Measurements from ENCODE around the gene TBC1D28.
"Not testable (repeated sequence)": the region's sequence is repeated elsewhere in the genome, so short reads cannot be mapped to it uniquely, and the experiment has no call there.

TBC1D28 gene

DNA sequence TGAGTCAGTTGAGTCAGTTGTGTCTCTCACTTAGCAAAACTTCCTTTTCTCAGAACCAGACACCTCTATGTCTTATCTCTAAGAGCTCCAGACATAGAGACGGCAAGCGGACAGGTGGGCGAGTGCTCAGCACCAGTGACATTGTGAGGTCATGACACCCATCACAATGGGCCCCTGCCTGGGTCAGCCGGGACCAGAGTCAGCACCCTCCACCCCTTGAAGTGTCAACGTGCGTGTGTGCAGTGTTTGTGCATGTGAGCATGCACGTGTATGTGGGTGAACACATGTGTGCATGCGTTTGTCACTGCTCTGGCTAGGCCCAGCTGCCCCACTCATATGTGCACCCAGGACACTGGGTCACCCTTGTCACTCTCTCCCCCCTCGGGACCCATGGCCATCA lies at the start of gene TBC1D28:
Gene TBC1D28, minus strand, starts transcription at position 101 of the 400 bp plus-strand sequence. CDS start 3,039 bp downstream, outside the sequence.
- H3K4me3 Mint-ChIP-seq; H3K27me3 Mint-ChIP-seq; H3K4me1 Mint-ChIP-seq; H3K36me3 Mint-ChIP-seq (ENCODE audit: low read depth); H3K27ac Mint-ChIP-seq; DNase-seq; H3K9me3 Mint-ChIP-seq; ATAC-seq: not testable (repeated sequence)

DNA sequence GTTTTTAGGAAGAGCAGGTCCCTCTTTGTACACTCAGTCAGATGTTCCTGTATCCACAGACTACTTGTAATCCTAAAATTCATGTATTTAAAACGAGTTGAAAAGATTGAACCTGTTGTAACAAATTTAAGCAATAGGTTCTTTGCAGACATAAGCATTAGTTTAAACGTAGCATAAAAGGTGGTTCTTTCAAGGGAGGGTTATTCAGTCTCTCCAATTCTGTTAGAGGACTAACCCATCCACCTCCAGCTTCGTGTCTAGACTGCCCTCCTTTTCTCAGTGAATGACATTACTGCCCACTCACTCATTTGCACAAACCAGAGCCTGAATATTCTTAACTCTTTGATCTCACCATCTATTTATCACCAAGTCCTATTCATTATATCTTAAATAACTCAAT lies 38.5 kb upstream of the TBC1D28 start:
- H3K9me3 Mint-ChIP-seq, H3K27me3 Mint-ChIP-seq, H3K27ac Mint-ChIP-seq, H3K4me1 Mint-ChIP-seq, DNase-seq: not testable (repeated sequence)
- ATAC-seq: peak; percentile 37
- Mint-ChIP-seq H3K4me3 (peak overlapping the region; percentile 67), H3K36me3 (ENCODE audit: low read depth) (peaks cover 15% of the 10 kb centered on the region)

DNA sequence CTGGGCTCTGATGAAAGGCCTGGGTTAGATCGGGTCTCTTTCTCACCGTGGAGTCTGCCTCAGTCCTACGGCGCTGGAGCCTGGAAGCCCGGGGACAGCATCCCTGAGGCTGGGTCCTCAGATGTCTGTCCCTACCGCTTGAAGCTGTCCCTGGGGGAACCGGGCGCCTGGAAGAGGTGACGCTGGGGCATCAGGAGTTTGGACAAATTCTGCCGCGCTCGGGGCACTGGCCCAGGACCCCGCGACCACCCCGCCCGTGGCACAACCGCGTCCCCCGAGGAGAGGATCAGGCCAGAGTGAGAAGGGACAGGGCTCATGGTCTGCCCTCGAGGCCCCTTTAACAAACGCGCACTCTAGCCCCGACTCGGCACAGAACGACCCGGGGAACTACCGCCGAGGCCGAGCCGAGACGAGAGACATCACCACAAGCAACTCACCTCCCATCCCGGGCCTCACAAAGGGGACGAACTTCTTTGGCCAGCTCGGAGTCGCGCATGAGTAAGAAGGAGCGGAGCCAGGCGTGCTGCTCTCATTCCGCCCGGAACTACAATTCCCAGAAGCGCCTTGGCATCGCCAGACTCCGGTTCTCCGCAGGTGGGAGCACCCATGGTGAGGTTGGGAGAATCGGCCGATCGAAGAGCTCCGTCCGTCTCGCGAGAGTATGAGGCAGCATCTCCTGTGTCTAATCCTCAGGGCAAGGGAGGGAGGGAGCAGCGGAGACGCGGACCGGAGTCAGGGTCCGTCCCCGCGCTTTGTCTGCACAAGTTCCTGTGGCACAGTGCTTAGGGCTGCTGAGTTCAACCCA lies 37.8 kb upstream of the TBC1D28 start, which contains the start of gene FOXO3B:
Gene FOXO3B, minus strand, starts transcription at position 548 of the 805 bp plus-strand sequence. CDS start 663 bp downstream, outside the sequence.
- ATAC-seq (peak; percentile 77), DNase-seq (peak; percentile 62)
- Mint-ChIP-seq H3K4me1 (peaks cover 12% of the 10 kb centered on the region), H3K4me3 (peak within 1 kb of the TSS; percentile 67), H3K36me3 (ENCODE audit: low read depth) (peaks cover 18% of the 10 kb centered on the region)
- not testable (repeated sequence) for H3K27ac Mint-ChIP-seq, H3K9me3 Mint-ChIP-seq, H3K27me3 Mint-ChIP-seq

DNA sequence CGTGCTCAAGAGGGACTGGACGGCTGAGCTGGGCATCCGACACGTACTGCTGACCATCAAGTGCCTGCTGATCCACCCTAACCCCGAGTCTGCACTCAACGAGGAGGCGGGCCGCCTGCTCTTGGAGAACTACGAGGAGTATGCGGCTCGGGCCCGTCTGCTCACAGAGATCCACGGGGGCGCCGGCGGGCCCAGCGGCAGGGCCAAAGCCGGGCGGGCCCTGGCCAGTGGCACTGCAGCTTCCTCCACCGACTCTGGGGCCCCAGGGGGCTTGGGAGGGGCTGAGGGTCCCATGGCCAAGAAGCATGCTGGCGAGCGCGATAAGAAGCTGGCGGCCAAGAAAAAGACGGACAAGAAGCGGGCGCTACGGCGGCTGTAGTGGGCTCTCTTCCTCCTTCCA lies 33.2 kb upstream of the TBC1D28 start:
- H3K4me3 Mint-ChIP-seq, H3K4me1 Mint-ChIP-seq, ATAC-seq, H3K27ac Mint-ChIP-seq, DNase-seq, H3K27me3 Mint-ChIP-seq: not testable (repeated sequence)
- Mint-ChIP-seq H3K9me3 (peaks cover 14% of the 10 kb centered on the region), H3K36me3 (ENCODE audit: low read depth) (peaks cover 40% of the 10 kb centered on the region)

DNA sequence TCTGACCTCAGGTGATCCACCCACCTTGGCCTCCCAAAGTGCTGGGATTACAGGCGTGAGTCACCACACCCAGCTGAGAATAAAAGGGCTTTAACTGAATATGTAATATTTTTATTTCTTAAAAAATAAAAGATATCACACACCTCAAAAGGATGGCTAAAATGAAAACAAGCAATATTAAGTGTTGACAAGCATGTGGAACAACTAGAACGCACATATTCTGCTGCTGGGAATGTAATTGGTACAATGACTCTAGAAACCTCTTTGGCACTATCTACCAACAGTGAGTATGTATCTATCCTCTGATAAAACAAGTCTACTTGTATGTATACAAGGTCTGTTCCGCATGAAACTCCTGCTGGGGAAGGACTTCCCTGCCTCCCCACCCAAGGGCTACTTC lies 32.7 kb upstream of the TBC1D28 start:
- not testable (repeated sequence) for DNase-seq, H3K4me1 Mint-ChIP-seq, H3K27me3 Mint-ChIP-seq, H3K4me3 Mint-ChIP-seq, H3K27ac Mint-ChIP-seq, ATAC-seq
- Mint-ChIP-seq H3K36me3 (ENCODE audit: low read depth) (peaks cover 41% of the 10 kb centered on the region), H3K9me3 (peaks cover 14% of the 10 kb centered on the region)

DNA sequence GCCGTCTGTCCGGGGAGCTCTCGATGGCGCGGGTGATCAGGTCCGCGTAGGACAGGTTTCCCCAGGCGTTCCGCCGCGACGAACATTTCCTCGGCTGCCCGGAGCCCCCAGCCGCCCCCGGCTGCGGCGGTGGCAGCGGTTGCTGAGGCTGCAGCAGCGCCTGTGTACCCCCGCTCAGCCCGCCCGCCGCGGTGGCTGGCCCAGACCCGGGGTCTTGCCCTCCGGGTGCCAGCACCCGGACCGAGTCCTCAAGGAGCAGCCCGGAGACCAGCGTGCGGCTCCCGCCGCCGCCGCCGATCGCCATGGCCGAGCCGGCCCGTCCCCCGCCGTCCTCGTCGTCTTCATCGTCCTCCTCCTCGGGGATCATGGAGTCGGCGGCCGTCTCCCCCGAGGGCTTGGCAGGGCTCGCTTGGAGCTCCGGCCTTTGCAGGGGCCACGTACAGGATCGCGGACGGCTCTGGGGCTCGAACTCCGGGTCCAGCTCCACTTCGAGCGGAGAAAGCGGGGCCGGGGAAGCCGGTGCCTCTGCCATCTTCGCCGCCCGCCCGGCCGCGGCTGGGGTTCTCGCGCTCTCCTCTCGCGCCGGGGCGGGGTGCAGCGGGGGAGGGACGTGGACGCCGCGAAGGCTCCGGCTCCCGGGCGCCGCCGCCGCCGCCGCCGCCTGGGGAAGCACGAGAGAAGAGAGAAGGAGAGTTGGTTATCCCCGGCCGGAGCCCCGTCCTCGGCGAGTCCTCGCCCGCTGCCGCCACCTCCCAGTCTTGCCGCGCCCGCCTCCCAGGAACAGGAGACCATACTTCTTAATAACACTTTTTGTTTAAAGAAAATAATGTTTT lies 28.4 kb upstream of the TBC1D28 start:
- peaks cover 55% of the 10 kb centered on the region for H3K36me3 Mint-ChIP-seq (ENCODE audit: low read depth)
- H3K4me3 Mint-ChIP-seq, H3K27me3 Mint-ChIP-seq, DNase-seq, ATAC-seq, H3K27ac Mint-ChIP-seq, H3K4me1 Mint-ChIP-seq: not testable (repeated sequence)
- H3K9me3 Mint-ChIP-seq: peaks cover 19% of the 10 kb centered on the region

DNA sequence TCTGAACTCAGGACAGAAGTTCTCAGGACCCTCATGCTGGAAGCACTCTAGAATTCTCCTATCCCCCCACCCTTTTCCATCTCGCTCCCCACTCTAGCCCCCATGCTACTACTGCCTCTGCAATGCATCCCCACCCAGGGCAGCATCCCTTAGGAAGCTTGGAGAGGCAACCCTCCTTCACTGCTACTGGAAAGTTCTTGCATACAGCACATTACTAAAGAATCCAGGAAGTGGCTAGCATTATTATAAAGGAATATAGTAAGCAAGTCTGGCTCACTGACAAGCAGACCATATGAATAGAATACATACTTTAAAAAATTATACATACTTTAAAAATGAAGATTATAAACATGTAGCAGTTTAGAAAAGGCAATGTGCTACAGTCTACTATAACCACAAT lies 24.4 kb upstream of the TBC1D28 start:
- not testable (repeated sequence) for ATAC-seq, H3K27ac Mint-ChIP-seq, DNase-seq, H3K4me3 Mint-ChIP-seq, H3K27me3 Mint-ChIP-seq, H3K4me1 Mint-ChIP-seq
- H3K9me3 Mint-ChIP-seq: peaks cover 16% of the 10 kb centered on the region
- H3K36me3 Mint-ChIP-seq (ENCODE audit: low read depth): peaks cover 38% of the 10 kb centered on the region

DNA sequence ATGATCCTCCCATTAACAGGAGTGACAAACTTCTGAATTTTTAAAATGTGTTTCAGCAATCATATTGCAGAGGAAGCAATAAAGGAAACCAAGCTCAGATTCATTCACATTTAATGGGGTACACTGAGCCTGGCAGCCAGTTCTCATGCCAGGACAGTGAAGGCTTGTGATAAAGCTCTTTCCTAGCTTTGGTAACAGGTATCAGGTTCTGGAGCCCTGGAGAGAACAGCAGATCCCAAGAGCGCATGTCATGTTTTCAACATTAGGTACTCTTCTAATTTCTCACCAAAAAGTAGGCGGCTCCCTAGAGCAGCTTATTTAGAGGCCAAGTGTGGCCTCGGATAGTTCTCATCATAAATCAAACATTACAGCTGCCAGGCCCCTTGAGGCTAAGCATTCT lies 23.3 kb upstream of the TBC1D28 start:
- H3K9me3 Mint-ChIP-seq: peaks cover 26% of the 10 kb centered on the region
- H3K36me3 Mint-ChIP-seq (ENCODE audit: low read depth): peaks cover 39% of the 10 kb centered on the region
- DNase-seq, ATAC-seq, H3K4me3 Mint-ChIP-seq, H3K27ac Mint-ChIP-seq, H3K27me3 Mint-ChIP-seq, H3K4me1 Mint-ChIP-seq: not testable (repeated sequence)

DNA sequence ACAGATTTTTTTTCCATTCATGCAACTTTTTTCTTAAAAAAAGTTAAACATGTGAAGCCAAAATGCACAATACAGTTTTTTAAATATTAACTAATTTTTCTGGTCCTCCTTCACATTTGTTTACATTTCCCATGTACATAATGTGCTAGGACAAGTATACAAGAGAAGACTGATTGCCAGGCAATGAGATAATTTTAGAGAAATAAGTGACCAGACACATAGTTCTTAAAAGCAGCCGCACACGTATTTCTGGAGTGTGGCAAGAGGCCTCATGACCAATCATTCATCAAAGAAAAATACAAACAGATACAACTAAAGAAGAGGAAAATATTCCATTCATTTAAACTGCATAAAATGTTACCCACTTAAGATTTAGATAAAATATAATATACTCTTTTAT lies 22.1 kb upstream of the TBC1D28 start:
- H3K4me1 Mint-ChIP-seq, DNase-seq: not testable (repeated sequence)

DNA sequence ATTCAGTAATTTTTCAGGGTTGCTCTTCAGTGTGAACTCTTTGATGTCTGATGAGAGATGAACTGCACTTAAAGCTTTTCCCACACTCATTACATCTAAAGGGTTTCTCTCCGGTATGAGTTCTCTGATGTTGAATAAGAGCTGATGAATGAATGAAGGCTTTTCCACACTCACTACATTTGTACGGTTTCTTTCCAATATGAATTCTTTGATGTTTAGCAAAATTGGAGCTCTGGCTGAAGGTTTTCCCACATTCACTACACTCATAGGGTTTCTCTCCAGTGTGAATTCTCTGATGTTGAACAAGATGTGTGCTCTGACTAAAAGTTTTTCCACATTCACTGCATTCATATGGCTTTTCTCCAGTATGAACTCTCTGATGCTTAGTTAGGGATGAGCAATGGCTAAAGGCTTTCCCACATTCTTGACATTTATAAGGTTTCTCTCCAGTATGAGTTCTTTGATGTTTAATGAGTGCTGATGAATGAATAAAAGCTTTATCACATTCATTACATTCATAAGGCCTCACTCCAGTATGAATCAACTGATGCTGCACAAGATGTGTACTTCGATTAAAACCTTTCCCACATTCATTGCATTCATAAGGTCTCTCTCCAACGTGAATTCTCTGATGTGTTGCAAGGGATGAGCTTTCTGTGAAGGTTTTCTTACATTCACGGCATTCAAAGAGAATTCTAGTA lies 17.9 kb upstream of the TBC1D28 start:
- not testable (repeated sequence) for DNase-seq, H3K4me3 Mint-ChIP-seq, H3K27ac Mint-ChIP-seq, H3K27me3 Mint-ChIP-seq, H3K4me1 Mint-ChIP-seq, ATAC-seq
- H3K36me3 Mint-ChIP-seq (ENCODE audit: low read depth): peaks cover 15% of the 10 kb centered on the region
- peaks cover 29% of the 10 kb centered on the region for H3K9me3 Mint-ChIP-seq

More for the DNA sequence above, 22.1 kb upstream of the TBC1D28 start:
- H3K36me3 Mint-ChIP-seq (ENCODE audit: low read depth): peaks cover 38% of the 10 kb centered on the region
- H3K9me3 Mint-ChIP-seq: peaks cover 33% of the 10 kb centered on the region
- ATAC-seq, H3K27ac Mint-ChIP-seq, H3K27me3 Mint-ChIP-seq, H3K4me3 Mint-ChIP-seq: not testable (repeated sequence)

DNA sequence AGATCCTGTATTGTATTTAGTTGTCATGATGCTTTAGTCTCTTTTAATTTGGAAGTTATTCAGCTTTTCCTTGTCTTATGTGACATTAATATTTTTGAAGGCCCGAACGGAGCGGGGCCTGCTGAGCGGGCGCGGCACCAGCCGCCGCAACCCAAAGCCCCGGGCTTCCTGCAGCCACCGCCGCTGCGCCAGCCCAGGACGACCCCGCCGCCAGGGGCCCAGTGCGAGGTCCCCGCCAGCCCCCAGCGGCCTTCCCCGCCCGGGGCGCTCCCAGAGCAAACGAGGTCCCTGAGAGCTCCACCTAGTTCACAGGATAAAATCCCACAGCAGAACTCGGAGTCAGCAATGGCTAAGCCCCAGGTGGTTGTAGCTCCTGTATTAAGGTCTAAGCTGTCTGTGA lies 5.9 kb upstream of the TBC1D28 start:
- not testable (repeated sequence) for ATAC-seq, H3K27me3 Mint-ChIP-seq, H3K4me1 Mint-ChIP-seq

DNA sequence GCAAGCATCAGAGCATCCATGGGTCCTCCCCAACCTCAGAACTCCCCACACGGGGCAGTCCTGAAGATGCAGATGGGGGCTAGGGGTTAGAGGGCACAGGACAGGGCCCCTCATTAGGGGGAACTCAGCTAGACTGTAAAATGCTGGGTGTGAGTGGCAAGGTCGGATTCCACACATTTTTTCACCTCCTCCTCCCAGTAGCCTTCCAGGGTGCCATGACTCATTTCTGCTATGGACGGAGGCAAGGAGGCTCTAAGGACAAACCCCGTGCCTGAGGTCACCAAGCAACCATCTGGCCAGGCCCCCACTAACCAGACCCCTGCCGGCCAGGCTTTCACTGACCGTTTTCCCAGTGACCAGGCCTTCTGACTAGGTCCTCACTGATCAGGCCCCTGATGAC lies 1.1 kb downstream of the TBC1D28 start:
- not testable (repeated sequence) for H3K4me3 Mint-ChIP-seq; DNase-seq; ATAC-seq; H3K4me1 Mint-ChIP-seq; H3K36me3 Mint-ChIP-seq (ENCODE audit: low read depth); H3K9me3 Mint-ChIP-seq; H3K27me3 Mint-ChIP-seq; H3K27ac Mint-ChIP-seq

More for the DNA sequence above, 5.9 kb upstream of the TBC1D28 start:
- H3K27ac Mint-ChIP-seq; H3K4me3 Mint-ChIP-seq; H3K9me3 Mint-ChIP-seq; DNase-seq; H3K36me3 Mint-ChIP-seq (ENCODE audit: low read depth): not testable (repeated sequence)

DNA sequence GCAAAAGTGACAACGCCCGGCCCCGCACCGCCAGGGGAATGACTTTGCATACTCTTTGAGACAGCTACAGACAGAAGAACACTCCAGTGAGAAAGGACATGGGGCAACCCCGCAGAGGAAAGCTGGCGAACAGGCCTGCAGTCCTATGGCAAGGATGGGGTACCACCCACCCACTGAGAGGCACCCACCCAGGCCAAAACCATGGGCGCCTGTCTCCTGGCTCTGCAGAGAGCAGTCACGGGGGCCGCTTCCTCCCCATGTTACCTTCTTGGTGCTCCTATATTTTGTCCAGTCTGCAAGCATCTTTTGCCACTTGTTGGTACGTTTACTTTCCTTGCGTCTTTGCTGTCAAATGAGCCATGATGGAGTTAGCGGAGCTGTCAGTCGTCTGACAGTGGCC lies 5.8 kb downstream of the TBC1D28 start:
- H3K4me3 Mint-ChIP-seq; H3K27ac Mint-ChIP-seq; H3K9me3 Mint-ChIP-seq; DNase-seq; H3K36me3 Mint-ChIP-seq (ENCODE audit: low read depth); ATAC-seq; H3K4me1 Mint-ChIP-seq: not testable (repeated sequence)
- H3K27me3 Mint-ChIP-seq: peaks cover 11% of the 10 kb centered on the region

DNA sequence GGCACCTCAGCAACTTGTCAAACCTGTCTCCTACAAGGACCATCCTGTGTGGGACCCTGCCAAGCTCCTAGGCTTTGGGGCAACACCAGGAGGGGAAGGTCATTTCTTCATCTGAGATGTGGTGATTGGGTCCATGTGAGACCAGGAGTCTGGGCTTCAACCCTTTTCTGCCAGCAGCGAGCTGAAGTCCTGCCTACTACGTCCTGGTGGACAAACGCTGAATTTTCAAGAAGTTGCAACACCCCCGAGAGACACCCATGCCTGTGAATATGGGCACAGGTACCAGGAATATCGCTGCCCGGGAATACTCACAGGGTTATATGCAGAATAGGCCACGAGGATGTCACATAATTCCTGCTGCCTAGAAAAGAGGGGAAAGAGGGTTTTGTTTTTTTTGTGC lies 8.0 kb downstream of the TBC1D28 start:
- ATAC-seq; H3K4me1 Mint-ChIP-seq; H3K27ac Mint-ChIP-seq; H3K9me3 Mint-ChIP-seq; H3K36me3 Mint-ChIP-seq (ENCODE audit: low read depth); DNase-seq; H3K4me3 Mint-ChIP-seq: not testable (repeated sequence)
- peaks cover 11% of the 10 kb centered on the region for H3K27me3 Mint-ChIP-seq
